Measurements from ENCODE around the gene ZNF277. TPM values are rescaled to one million over a fixed set of nuclear protein-coding genes. Genes with fewer than 3 reads are reported as not detected.
A peak's percentile ranks its signal among the peaks of the same experiment; 100 is the strongest.

Gene ZNF277, protein sequence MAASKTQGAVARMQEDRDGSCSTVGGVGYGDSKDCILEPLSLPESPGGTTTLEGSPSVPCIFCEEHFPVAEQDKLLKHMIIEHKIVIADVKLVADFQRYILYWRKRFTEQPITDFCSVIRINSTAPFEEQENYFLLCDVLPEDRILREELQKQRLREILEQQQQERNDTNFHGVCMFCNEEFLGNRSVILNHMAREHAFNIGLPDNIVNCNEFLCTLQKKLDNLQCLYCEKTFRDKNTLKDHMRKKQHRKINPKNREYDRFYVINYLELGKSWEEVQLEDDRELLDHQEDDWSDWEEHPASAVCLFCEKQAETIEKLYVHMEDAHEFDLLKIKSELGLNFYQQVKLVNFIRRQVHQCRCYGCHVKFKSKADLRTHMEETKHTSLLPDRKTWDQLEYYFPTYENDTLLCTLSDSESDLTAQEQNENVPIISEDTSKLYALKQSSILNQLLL
- 27.4 TPM for polyA plus RNA-seq
- long read RNA-seq, donor 1, transcript ZNF277-201 (12 exons, 1,849 nt) = major isoform, 8 of 9 reads
- long read RNA-seq, donor 1, partial matches to known transcripts = 0 of 9 reads
- long read RNA-seq, donor 1, other reads (novel, unspliced or antisense) = 0 of 9 reads
- long read RNA-seq, donor 2, transcript ZNF277-201 (12 exons, 1,849 nt) = major isoform, 10 of 18 reads
- long read RNA-seq, donor 2, partial matches to known transcripts = 8 of 18 reads
- long read RNA-seq, donor 2, other reads (novel, unspliced or antisense) = 0 of 18 reads
- long read RNA-seq, donor 3, transcript ZNF277-201 (12 exons, 1,849 nt) = major isoform, 8 of 23 reads
- long read RNA-seq, donor 3, partial matches to known transcripts = 15 of 23 reads
- long read RNA-seq, donor 3, other reads (novel, unspliced or antisense) = 0 of 23 reads
- long read RNA-seq, donor 4 = 0 reads
- long read RNA-seq, donor 5, partial matches to known transcripts = 0 of 1 reads
- long read RNA-seq, donor 5, other reads (novel, unspliced or antisense) = 0 of 1 reads
- long read RNA-seq, donor 6, transcript ZNF277-201 (12 exons, 1,849 nt) = major isoform, 8 of 20 reads
- long read RNA-seq, donor 6, partial matches to known transcripts = 10 of 20 reads
- long read RNA-seq, donor 6, other reads (novel, unspliced or antisense) = 0 of 20 reads
- long read RNA-seq, donor 7, partial matches to known transcripts = 0 of 4 reads
- long read RNA-seq, donor 7, other reads (novel, unspliced or antisense) = 0 of 4 reads
- long read RNA-seq, donor 8, transcript ZNF277-201 (12 exons, 1,849 nt) = major isoform, 12 of 32 reads
- long read RNA-seq, donor 8, partial matches to known transcripts = 16 of 32 reads
- long read RNA-seq, donor 8, other reads (novel, unspliced or antisense) = 0 of 32 reads
- long read RNA-seq, donor 9, transcript ZNF277-201 (12 exons, 1,849 nt) = major isoform, 7 of 21 reads
- long read RNA-seq, donor 9, partial matches to known transcripts = 12 of 21 reads
- long read RNA-seq, donor 9, other reads (novel, unspliced or antisense) = 0 of 21 reads
- long read RNA-seq, donor 10, transcript ZNF277-201 (12 exons, 1,849 nt) = major isoform, 10 of 21 reads
- long read RNA-seq, donor 10, partial matches to known transcripts = 11 of 21 reads
- long read RNA-seq, donor 10, other reads (novel, unspliced or antisense) = 0 of 21 reads
- long read RNA-seq, donor 11, transcript ZNF277-201 (12 exons, 1,849 nt) = major isoform, 7 of 14 reads
- long read RNA-seq, donor 11, partial matches to known transcripts = 7 of 14 reads
- long read RNA-seq, donor 11, other reads (novel, unspliced or antisense) = 0 of 14 reads

DNA sequence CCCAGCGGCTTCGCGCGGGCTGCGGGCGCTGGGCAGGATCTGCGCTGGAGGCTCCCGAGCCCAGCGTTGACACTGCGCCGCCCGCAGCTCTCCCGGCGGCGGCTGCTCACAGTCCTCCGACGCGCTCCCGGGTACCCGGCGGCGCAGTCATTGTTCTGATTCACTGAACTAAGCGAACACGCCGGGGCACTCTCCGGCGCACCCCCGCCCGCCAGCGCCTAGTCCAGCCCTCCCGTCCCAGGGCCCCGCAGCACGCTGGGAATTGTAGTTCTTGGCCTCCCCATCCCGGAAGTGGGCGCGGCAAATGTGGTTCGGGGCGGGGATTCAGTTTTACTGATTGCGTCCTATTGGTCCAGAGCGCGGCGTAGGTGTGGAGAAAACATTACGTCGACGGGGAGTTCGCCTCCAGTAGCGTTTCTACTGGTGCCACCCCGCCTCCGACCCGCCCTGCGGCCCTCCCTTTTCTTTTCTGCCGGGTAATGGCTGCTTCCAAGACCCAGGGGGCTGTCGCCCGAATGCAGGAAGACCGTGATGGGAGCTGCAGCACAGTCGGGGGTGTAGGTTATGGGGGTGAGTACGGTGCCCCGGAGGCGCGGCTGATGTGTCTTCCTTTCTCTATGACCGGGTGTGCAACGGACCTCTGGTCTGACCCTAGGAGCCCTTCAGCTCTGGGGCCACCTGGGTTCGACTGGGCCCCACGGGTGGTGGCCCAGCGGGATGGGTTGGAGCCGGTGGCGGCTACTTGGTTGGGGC, at the start of gene ZNF277, which contains the start of gene DOCK4:
Gene ZNF277, plus strand, starts transcription at position 458 of the 753 bp plus-strand sequence. Its CDS starts 22 bp downstream, at position 480.
Gene DOCK4, minus strand, starts transcription at position 162 of the 753 bp plus-strand sequence. CDS start 261 bp downstream, outside the sequence.
- Histone ChIP-seq H3K36me3 (ENCODE audit: control insufficient read depth, insufficient read depth, low read length) (no peaks in the 10 kb centered on the region), H3K4me1 (ENCODE audit: control insufficient read depth, insufficient read depth, low read length) (no peaks in the 10 kb centered on the region)
- 0% methylated on average over 1 of the region's 67 CpGs for WGBS (ENCODE audit: insufficient coverage, low lambda C conversion rate)

DNA sequence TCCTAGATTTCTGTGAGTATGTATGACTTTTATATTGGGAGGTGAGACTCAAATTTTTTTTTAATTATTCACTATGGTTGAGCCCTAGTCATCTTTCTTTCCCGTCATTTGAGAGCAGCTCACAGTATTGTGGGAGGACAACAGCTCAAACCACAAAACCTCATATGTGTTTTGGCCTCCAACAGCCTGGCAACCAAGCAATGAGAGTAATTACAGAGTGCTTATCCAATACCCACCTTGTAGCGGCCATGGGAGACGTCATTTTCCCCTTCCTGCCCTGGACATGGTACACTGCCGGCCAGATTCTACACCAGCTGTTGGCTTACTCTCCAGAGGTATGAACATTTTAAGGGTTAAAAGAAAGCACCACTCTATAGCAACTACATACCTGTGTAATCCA, 49.4 kb upstream of the ZNF277 start:
- DNase-seq = no peak
- Histone ChIP-seq H3K9me3 (ENCODE audit: control insufficient read depth, low read depth, low read length) (peaks cover under 1% of the 10 kb centered on the region), H3K27me3 (ENCODE audit: control insufficient read depth, insufficient read depth, low read length) (no peaks in the 10 kb centered on the region), H3K4me1 (ENCODE audit: control insufficient read depth, insufficient read depth, low read length) (no peaks in the 10 kb centered on the region), H3K4me3 (ENCODE audit: low read length) (no peak overlapping the region), H3K27ac (ENCODE audit: low read length) (no peak overlapping the region), H3K36me3 (ENCODE audit: control insufficient read depth, insufficient read depth, low read length) (no peaks in the 10 kb centered on the region)
- WGBS (ENCODE audit: insufficient coverage, low lambda C conversion rate) = 56% methylated on average over 2 of the region's 4 CpGs

More for the DNA sequence above, at the start of gene ZNF277, which contains the start of gene DOCK4:
- peak within 1 kb of the TSS; percentile 72 for H3K4me3 ChIP-seq (ENCODE audit: low read length)
- peaks cover 20% of the 10 kb centered on the region for H3K27me3 ChIP-seq (ENCODE audit: control insufficient read depth, insufficient read depth, low read length)
- peak within 1 kb of the TSS; percentile 58 for H3K27ac ChIP-seq (ENCODE audit: low read length)
- DNase-seq = peak; percentile 98 to 99
- H3K9me3 ChIP-seq (ENCODE audit: control insufficient read depth, low read depth, low read length) = peaks cover 2% of the 10 kb centered on the region

DNA sequence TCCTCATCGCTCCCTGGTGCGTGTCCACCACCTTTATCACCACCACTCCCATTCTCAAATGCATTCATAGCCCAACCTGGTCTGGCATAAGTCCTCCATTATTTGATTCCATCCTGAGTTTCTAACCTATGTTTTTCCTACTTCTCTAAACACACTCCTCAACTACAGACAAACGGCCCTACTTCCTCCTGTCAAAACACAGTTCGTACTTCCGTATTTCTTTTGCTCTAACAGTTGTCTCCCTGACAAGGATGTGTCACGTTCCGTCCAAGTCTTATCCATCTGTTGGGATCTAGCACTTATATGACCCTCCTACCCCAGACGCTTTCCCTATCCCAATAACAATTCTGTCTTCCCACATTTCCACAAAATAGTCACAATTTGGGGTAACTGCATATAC, 47.1 kb upstream of the ZNF277 start:
- 81% methylated on average over 3 of the region's 8 CpGs for WGBS (ENCODE audit: insufficient coverage, low lambda C conversion rate)
- H3K4me1 ChIP-seq (ENCODE audit: control insufficient read depth, insufficient read depth, low read length) = peaks cover 3% of the 10 kb centered on the region
- H3K4me3 ChIP-seq (ENCODE audit: low read length) = no peak overlapping the region
- H3K27me3 ChIP-seq (ENCODE audit: control insufficient read depth, insufficient read depth, low read length) = no peaks in the 10 kb centered on the region
- H3K9me3 ChIP-seq (ENCODE audit: control insufficient read depth, low read depth, low read length) = peaks cover 2% of the 10 kb centered on the region
- no peak for DNase-seq
- no peaks in the 10 kb centered on the region for H3K36me3 ChIP-seq (ENCODE audit: control insufficient read depth, insufficient read depth, low read length)
- H3K27ac ChIP-seq (ENCODE audit: low read length) = no peak overlapping the region

DNA sequence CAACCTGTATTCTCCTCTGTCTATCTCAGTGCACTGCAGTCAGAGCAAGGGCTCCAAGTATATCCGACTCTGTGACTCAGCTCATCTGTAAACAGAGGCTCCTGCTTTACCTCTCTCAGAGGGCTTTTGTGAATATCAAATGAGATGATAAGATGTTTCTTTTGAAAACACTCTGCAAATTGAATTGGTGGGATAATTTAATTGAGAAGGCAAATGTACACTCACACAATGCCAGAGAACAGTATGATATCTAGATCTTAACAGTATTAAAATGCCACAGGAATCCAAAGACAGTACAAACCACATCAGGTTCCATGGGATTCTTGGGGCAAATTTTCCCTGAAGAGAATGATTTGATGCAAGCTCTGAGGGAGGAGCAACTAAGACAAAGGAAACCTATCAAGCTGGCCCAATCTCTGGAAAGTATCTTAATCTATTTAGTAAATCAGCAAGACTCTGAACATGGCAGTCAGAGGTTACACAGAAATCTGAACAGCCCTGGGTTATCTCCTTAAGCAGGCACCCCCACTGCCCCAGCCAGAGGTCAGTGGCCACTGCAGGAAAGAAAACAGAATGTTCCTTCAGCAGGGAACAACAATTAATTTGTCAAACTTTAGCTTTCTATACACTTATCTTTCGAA, 46.2 kb upstream of the ZNF277 start:
- no peak for DNase-seq
- Histone ChIP-seq H3K27me3 (ENCODE audit: control insufficient read depth, insufficient read depth, low read length) (no peaks in the 10 kb centered on the region), H3K9me3 (ENCODE audit: control insufficient read depth, low read depth, low read length) (peaks cover 2% of the 10 kb centered on the region), H3K36me3 (ENCODE audit: control insufficient read depth, insufficient read depth, low read length) (no peaks in the 10 kb centered on the region), H3K4me3 (ENCODE audit: low read length) (no peak overlapping the region), H3K27ac (ENCODE audit: low read length) (no peak overlapping the region), H3K4me1 (ENCODE audit: control insufficient read depth, insufficient read depth, low read length) (peaks cover 3% of the 10 kb centered on the region)
- 17% methylated on average over 1 of the region's 2 CpGs for WGBS (ENCODE audit: insufficient coverage, low lambda C conversion rate)

DNA sequence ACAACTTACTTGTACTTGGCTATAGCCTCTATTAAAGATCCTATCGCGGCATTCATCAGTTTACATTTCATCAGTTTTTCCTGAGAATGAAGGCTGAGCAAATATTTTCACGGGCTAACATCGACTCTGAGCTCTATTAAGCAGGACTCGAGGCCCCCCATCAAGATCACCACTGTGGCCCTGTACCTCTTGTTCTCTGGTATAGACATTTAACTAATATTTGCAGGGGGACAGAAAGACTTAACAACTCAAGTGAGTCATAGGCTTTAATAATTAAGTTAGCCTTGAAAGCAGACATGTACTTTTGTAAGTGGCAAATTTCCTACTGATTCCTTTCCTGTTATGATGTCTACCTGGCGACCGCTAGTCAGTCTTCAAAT, 45.7 kb upstream of the ZNF277 start:
- Histone ChIP-seq H3K27me3 (ENCODE audit: control insufficient read depth, insufficient read depth, low read length) (no peaks in the 10 kb centered on the region), H3K9me3 (ENCODE audit: control insufficient read depth, low read depth, low read length) (peaks cover 2% of the 10 kb centered on the region), H3K4me1 (ENCODE audit: control insufficient read depth, insufficient read depth, low read length) (peaks cover 3% of the 10 kb centered on the region), H3K36me3 (ENCODE audit: control insufficient read depth, insufficient read depth, low read length) (no peaks in the 10 kb centered on the region), H3K4me3 (ENCODE audit: low read length) (no peak overlapping the region), H3K27ac (ENCODE audit: low read length) (no peak overlapping the region)
- no peak for DNase-seq
- WGBS (ENCODE audit: insufficient coverage, low lambda C conversion rate) = 48% methylated on average over 4 of the region's 7 CpGs

DNA sequence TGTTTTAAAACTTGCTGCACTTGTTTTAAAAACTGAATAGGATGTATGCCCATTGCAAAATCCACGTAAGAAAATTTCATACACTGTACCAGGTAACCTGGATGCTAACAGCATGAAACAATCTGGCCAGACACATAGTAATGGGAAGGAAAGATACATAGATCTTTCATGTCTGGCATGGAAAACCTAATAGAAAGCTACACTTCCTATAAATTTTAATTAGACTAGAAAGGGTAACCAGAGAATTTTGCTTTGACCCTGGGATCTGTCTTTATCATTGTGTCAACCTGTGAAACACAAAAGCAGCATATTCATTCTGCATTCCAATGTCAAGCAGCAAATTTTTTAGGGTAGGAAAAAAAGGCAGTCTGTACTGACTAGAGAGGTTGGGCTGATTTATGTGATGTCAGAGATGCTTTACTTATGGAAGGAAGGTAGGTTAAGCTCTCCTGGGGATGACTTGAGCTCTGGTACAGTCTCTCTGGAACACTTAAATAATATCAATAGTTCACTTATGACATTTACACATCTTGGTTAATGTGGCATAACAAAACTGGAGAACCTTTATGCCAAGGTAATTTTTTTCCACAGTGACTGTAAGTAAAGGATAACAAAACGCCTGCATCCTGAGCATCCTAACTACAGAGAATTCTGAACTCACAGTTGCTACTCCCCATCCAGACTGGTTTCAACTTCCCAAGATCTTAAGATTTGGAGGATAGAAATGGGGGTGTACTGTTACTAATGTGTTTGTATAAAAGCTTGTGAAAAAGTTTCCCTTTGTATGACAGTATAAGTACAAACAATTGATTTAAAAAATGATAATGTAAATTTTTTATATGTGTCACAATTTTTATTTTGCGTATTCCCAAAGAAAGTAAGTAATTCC, 45.0 kb upstream of the ZNF277 start:
- Histone ChIP-seq H3K4me1 (ENCODE audit: control insufficient read depth, insufficient read depth, low read length) (peaks cover 3% of the 10 kb centered on the region), H3K36me3 (ENCODE audit: control insufficient read depth, insufficient read depth, low read length) (no peaks in the 10 kb centered on the region), H3K27me3 (ENCODE audit: control insufficient read depth, insufficient read depth, low read length) (no peaks in the 10 kb centered on the region), H3K27ac (ENCODE audit: low read length) (no peak overlapping the region), H3K4me3 (ENCODE audit: low read length) (no peak overlapping the region), H3K9me3 (ENCODE audit: control insufficient read depth, low read depth, low read length) (peaks cover 2% of the 10 kb centered on the region)
- WGBS (ENCODE audit: insufficient coverage, low lambda C conversion rate) = 86% methylated on average over 1 of the region's 3 CpGs
- no peak for DNase-seq

DNA sequence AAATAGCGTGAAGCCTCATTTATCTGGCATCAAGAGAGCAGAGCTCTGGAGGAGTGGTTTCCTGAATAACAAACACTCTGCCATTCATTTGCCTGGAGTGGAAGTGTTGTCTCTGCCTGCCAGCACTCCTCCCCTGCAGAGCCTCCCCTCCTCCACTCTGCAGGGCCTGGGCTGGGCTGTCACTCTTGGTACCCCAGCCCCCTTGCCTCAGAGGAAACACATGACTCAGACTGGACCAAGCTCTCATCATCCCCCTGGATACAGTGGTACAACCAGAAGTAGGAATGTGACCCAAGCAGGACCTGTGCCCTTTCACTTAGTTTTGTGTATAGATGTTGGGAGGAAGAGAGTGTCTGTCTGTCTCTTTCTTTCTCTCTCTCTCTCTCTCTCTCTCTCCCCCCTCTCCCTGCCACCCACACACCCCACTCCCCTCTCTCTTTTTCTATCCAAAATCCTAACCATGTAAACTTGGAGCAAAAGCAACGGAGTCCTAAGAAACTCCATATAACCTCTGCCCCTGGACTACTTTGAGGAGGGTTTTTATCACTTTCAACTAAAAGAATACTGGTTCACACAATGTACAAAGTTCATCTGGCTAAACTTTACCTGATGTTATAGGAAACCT, 44.2 kb upstream of the ZNF277 start:
- Histone ChIP-seq H3K27me3 (ENCODE audit: control insufficient read depth, insufficient read depth, low read length) (no peaks in the 10 kb centered on the region), H3K36me3 (ENCODE audit: control insufficient read depth, insufficient read depth, low read length) (no peaks in the 10 kb centered on the region), H3K4me1 (ENCODE audit: control insufficient read depth, insufficient read depth, low read length) (peaks cover 3% of the 10 kb centered on the region), H3K4me3 (ENCODE audit: low read length) (no peak overlapping the region), H3K27ac (ENCODE audit: low read length) (no peak overlapping the region), H3K9me3 (ENCODE audit: control insufficient read depth, low read depth, low read length) (peaks cover 2% of the 10 kb centered on the region)
- no CpG with 5 or more reads among the region's 2 CpGs for WGBS (ENCODE audit: insufficient coverage, low lambda C conversion rate)
- peak in 1 of 2 donors; percentile 33 for DNase-seq
